GM21390 (cell line): ENCODE measurements around the gene SUGT1.
A peak's percentile ranks its signal among the peaks of the same experiment; 100 is the strongest.

Experiments
- ATAC-seq: cut with Tn5 transposase; IDR thresholded peaks from one replicate; pipeline ENCODE4 v1.9.1; 2021; ENCODE audit not compliant: unreplicated experiment

SUGT1 gene

GRCh38 chr13:52736891-52737290, 84.3 kb downstream of the SUGT1 start:
- no peak for ATAC-seq

DNA sequence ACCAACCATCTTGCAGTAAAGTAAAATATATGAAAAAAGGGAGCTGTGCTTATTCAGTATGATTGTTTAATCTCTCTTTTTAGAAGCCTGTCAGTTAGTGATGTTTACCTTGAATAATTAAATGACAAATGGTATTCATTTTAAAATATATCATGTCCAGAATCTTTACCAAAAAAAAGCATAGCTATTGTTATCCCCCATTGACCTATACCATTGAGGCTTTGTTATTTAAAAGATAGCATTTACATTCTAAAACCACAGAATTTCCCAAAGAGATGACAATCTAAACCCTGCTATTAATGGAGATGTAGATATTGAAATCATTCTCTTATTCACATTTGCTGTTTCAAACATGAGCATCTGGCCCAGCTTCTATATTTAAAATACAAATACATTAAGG, 84.8 kb downstream of the SUGT1 start:
- ATAC-seq: no peak

- ATAC-seq: no peak
Observed at GRCh38 chr13:52737965-52738364, 85.3 kb downstream of the SUGT1 start.

DNA sequence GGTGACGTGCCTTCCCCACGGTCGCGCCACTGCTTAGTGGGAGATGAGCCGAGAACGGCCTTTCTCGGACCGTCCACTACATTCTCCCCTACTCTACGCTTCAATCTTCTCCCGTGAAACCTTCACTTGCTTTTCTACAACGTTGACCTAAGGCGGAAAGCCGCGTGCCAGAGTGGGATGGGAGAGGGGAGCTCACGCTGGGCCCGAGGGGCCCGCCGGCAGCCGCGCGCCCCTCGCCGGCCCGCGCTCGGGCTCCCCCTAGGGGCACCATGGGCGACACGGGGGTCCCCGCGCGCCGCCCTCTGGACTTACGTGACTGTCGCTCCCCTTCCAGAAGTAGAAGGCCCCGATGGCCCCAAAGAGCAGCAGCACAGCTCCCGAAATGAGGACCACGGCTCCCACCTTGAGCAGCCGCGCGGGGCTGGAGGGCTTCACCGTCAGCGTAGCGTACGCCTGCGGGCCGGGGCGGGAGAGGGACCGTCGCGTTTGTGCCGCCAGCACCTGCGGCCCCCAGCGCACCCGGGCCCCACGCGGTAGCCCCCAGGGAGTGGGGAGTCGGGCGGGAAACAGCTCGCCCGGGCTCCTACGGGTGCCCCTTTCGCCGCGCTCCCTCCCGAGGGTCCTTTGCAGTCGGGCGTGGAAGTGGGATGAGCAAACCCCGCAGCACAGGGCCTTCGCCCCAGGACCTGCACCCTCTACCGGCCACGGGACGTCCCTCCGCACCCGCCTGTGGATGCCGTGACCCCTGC, 86.3 kb downstream of the SUGT1 start:
- ATAC-seq: peak; percentile 50

- no peak for ATAC-seq
Observed at GRCh38 chr13:52739468-52740071, 86.9 kb downstream of the SUGT1 start, which contains the start of gene CNMD. CNMD (minus strand) TSS chr13:52739820; CDS start chr13:52739701, 119 bp downstream.

DNA sequence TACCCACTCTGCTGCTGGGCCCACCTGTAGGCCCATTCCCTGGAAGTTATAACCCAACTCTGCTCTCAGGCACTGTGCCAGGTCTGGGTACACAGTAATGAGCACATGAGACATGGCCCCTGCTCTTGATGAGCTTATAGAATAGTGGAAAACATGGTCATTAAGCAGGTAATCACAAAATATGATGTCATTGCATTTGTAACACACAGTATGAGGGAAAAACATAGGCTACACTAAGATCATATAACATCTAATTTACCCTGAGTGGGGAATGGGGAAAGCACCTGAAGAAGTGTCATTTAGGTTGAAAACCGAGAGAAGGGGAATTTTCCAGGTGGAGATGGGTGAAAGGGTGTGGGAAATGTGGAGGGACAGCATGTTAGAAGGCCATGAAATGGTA, 90.9 kb downstream of the SUGT1 start:
- ATAC-seq: no peak

GRCh38 chr13:52743988-52744387, 91.4 kb downstream of the SUGT1 start:
- no peak for ATAC-seq

DNA sequence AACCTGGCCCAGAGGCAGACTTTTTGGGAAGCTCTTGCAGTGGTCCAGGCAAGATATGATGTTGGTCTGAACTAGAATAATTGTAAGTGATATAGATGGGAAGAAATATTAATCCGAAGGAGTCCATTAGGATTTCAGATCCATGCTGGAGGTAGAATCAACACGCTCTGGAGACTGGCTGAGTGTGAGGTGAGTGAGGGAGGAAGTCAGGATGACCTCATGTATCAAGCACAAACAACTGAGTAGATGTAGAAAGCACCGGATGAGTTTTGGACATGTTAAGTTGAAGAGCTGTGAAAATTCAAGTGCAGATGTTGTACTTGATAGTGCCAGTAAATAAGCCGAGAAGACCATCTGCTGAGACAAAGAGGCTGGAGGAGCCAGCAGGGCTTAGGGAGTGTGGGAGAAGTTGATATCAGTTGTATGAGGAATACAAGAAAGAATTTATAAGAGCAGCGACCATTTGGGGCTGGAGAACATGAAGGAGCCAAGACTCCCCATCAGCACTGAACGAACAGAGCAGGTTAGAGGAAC, 92.3 kb downstream of the SUGT1 start:
- ATAC-seq: no peak

GRCh38 chr13:52746141-52746540, 93.5 kb downstream of the SUGT1 start:
- ATAC-seq: no peak

DNA sequence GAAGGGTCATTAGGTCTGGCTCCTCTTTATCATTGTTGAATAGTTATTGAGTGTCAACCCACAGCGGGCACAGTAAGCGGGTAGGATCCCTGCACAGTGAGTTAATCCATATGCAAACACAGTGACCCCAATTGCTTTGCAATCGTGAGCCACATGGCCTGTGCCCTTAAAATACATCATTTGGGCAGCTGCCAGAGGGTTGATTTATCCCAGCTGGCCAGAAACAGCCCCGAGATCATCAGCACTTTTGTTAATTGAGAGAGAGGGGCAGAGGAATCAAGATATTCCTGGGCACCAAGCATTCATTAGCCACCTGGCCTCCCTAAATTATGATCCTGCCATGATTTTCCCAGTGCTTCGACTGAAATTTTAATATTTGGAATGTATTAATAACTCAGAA, 96.8 kb downstream of the SUGT1 start:
- no peak for ATAC-seq
